Common myeloid progenitor, CD34-positive (primary cell): ENCODE results near the gene ZNF319.

ENCODE experiments used
- CTCF ChIA-PET: fragments of 350-600 bp; sonication (Branson Sonifier 250); formaldehyde crosslinking; loops from one replicate; lab custom pipeline; 2021; ENCODE audit warnings: antibody characterized with exemption; lab: Charles Lee
- POLR2A ChIA-PET: fragments of 350-600 bp; sonication (Branson Sonifier 250); formaldehyde crosslinking; loops from one replicate; lab custom pipeline; 2021; ENCODE audit warnings: antibody characterized with exemption; lab: Charles Lee
- DNase-seq, 3 donors: peaks; one replicate each; pipeline versions ENCODE4 v3.0.0 to v3.0.0-alpha.2; 2013
- H3K27ac ChIP-seq, 2 experiments: 1 replicate in 1 of 2; 2 replicates in 1 of 2; pipeline ENCODE4 v1.7.0; 2013; ENCODE audit warnings: inconsistent platforms in 2 of 2, low read length in 2 of 2, mild to moderate bottlenecking in 2 of 2, low read depth in 1 of 2, moderate library complexity in 1 of 2; ENCODE audit not compliant: severe bottlenecking in 2 of 2, insufficient read depth in 1 of 2, poor library complexity in 1 of 2
- H3K27me3 ChIP-seq, 5 experiments: replicated peaks in 2 of 5; 1 replicate in 3 of 5; 2 replicates in 2 of 5; pipeline versions ENCODE4 v1.6.1 to v1.7.0; 2013; ENCODE audit warnings: low read length in 4 of 5, mild to moderate bottlenecking in 2 of 5, moderate library complexity in 2 of 5, inconsistent platforms in 1 of 5; ENCODE audit not compliant: insufficient read depth in 5 of 5, control insufficient read depth in 4 of 5
- H3K36me3 ChIP-seq, 4 experiments: 1 replicate in 2 of 4; 2 replicates in 2 of 4; pipeline versions ENCODE4 v1.6.1 to v1.7.0; 2013; ENCODE audit warnings: low read length in 3 of 4, control low read depth in 1 of 4, mild to moderate bottlenecking in 1 of 4; ENCODE audit not compliant: control insufficient read depth in 4 of 4, insufficient read depth in 4 of 4
- H3K4me1 ChIP-seq, 4 experiments: 1 replicate in 3 of 4; 2 replicates in 1 of 4; pipeline versions ENCODE4 v1.6.1 to v1.7.1; 2013; ENCODE audit warnings: low read length in 3 of 4, mild to moderate bottlenecking in 3 of 4, control low read depth in 1 of 4, inconsistent platforms in 1 of 4, moderate library complexity in 1 of 4; ENCODE audit not compliant: control insufficient read depth in 4 of 4, insufficient read depth in 4 of 4; ENCODE audit errors: control extremely low read depth in 1 of 4
- H3K4me3 ChIP-seq, 7 experiments: 1 replicate in 4 of 7; 2 replicates in 3 of 7; pipeline versions ENCODE4 v1.5.1 to v1.7.0; 2013; ENCODE audit warnings: mild to moderate bottlenecking in 7 of 7, low read length in 6 of 7, moderate library complexity in 6 of 7, inconsistent platforms in 2 of 7, low read depth in 2 of 7, control low read depth in 1 of 7; ENCODE audit not compliant: insufficient read depth in 4 of 7, control insufficient read depth in 1 of 7; ENCODE audit errors: extremely low read depth in 1 of 7
- H3K9me3 ChIP-seq, 5 experiments: 1 replicate in 4 of 5; 2 replicates in 1 of 5; pipeline versions ENCODE4 v1.6.1 to v1.7.1; 2013; ENCODE audit warnings: low read length in 4 of 5, mild to moderate bottlenecking in 2 of 5, inconsistent platforms in 1 of 5, low read depth in 1 of 5, moderate library complexity in 1 of 5; ENCODE audit not compliant: control insufficient read depth in 4 of 5, insufficient read depth in 2 of 5; ENCODE audit errors: control extremely low read depth in 1 of 5
- WGBS: methylation state at CpG from one replicate; pipeline ENCODE4 v1.1.5; 2013; ENCODE audit not compliant: insufficient coverage; 5-methylcytosine and 5-hydroxymethylcytosine counted together

ZNF319 gene

DNA sequence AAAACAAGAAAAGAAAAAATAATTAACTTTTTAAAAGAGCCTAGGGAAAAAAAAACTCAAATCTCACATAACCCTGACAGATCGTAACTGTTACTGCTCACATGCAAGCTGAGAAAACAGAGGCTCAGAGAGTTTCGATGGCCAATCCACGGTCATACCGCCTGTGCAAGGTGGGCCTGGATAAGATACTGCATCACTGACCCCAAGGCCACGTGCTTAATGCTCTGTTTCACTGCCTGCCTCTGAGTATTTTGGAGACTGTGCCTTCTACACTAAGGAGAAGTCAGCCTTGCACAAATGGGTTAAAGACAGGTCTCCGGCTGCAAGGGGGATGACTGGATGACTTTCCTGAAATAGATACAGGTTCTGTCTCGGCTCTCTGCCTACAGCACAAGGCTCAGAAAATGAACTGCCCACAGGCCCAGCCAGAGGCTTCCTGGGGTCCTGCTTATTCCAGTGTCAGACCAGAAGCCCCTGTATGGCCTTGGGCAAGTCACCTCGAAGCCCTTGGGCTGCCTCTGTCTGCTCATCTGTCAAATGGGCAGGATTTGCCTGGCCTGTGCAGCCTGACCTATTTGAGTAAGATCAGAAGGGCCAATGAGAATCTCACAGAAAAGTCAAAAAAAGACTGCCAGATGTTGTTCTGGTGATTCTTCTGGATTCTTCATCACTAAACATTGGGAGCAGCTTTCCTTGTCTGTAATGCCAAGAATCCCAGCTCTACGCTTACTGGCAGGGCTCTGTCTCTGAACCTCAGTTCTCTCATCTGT lies 55.3 kb downstream of the ZNF319 start:
- Histone ChIP-seq H3K4me3 (no peak overlapping the region), H3K27me3 (peaks cover 0 to 5% (median 0%) of the 10 kb centered on the region in 5 experiments), H3K9me3 (no peaks in the 10 kb centered on the region), H3K36me3 (no peaks in the 10 kb centered on the region), H3K4me1 (no peaks in the 10 kb centered on the region), H3K27ac (no peak overlapping the region)
- ChIA-PET POLR2A (no interaction called here), CTCF (interaction anchor here (1.0 to 1.2 kb wide), 2 partner anchors 11 to 14 kb away, joined by 3 to 7 read pairs; no protein-coding TSS in a partner anchor)
- WGBS: 96% methylated on average over 8 of the region's 9 CpGs
- no peak for DNase-seq
